GM18870 (cell line): Measurements from ENCODE around the gene ARHGEF16.

ENCODE experiments used
- ATAC-seq: cut with Tn5 transposase; IDR thresholded peaks from one replicate; pipeline ENCODE4 v1.9.1; 2021; ENCODE audit warnings: moderate library complexity; ENCODE audit not compliant: unreplicated experiment

ARHGEF16 gene

DNA sequence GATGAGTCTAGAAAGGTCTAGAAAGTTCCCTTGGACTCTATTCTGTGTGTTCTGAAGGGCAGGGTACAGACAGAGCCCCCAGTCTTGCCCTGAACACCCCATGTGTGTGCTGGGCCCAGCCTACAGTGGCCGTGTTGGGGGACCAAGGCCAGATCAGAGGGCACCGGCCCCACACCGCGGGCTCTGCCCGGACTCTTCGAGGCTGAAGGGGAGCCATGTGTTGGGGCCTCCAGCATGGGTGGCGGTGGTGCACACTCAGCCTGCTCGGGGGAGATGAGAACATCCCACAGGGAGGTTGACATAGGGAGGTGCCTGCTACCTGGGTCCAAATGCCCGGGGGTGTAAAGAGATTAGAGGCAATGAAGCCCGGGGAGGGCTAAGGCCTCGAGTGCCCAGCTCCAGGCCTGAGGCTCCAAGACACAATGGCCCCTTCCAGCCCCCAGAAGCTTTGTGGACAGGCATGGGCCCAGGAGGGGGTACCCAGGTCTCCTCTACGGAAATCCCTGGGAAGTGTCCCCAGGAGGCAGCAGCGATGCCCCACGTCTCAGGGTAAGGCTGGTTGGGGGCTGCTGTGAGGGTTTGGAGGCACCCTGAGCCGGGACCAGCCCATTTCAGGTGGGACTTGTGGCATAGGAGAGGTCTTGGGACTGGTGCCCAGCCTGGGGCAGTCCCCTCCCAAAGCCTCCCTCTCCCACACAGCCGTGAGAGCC, 12.1 kb downstream of the ARHGEF16 start:
- ATAC-seq = no peak

GRCh38 chr1:3467096-3468036, 12.9 kb downstream of the ARHGEF16 start:
- no peak for ATAC-seq

GRCh38 chr1:3468236-3469103, 14.0 kb downstream of the ARHGEF16 start:
- no peak for ATAC-seq

- ATAC-seq = no peak
Observed at GRCh38 chr1:3469104-3469848, 14.8 kb downstream of the ARHGEF16 start.

- no peak for ATAC-seq
Observed at GRCh38 chr1:3469849-3470649, 15.6 kb downstream of the ARHGEF16 start.

DNA sequence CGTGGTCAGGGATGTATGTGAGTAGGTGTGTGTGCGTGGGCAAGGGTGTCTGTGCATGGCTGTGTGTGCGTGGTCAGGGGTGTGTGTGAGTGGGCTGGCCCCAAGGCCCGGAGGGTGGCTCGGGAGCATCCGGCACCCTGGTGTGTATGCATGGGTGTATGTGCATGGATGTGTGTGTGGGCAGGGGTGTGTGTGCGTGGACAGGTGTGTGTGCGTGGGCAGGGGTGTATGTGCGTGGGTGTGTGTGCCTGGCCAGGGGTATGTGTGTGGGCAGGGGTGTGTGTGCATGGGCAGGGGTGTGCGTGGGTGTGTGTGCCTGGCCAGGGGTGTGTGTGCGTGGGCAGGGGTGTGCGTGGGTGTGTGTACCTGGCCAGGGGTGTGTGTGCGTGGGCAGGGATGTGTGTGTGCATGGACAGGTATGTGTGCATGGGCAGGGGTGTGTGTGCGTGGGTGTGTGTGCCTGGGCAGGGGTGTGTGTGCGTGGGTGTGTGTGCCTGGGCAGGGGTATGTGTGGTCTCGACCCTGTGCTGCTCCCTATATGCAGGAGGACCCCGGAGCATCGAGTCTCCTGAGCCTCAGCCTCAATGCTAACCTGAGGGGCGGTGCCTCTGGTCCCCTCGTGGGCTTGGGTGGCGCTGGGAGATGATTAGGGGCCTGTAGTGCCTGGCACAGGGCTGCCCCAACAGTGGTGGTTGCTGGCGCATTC, 16.3 kb downstream of the ARHGEF16 start:
- no peak for ATAC-seq

DNA sequence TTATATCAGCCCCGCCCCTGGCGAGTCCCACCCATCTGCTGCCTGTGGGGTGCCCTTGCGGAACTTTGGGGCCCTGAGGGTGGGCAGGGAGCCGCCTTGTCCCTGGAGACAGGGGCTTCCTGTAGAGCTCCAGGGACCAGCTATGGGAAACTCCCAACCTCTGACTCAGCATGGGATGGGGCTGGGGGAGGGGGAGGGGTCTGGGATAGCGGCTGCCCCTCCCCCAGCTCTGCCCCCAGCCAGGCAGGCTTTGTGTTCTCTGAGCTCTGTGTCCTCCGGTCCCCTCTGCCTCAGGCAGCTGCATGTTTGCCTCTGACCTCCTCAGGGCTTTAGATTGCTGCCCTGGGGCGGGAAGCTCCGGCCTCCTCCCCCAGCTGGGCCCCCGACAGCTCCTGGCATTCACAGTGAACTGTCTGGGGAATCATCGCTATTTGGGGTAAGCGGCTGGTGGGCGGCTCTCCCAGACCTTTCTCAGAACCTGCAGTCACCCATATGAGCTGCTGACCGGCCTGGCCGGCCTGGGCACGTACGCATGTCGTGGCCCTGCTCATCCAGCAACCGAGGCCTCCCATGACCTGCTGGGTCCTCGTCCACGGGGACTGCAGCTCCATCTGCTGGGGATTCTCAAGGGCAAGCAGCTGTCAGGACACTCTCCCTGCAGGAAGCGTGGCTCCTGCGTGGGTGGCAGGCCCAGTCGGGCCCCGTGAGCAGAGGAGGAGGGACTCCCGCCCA, 17.1 kb downstream of the ARHGEF16 start:
- ATAC-seq = no peak

- no peak for ATAC-seq
Observed at GRCh38 chr1:3472088-3472850, 17.8 kb downstream of the ARHGEF16 start.

DNA sequence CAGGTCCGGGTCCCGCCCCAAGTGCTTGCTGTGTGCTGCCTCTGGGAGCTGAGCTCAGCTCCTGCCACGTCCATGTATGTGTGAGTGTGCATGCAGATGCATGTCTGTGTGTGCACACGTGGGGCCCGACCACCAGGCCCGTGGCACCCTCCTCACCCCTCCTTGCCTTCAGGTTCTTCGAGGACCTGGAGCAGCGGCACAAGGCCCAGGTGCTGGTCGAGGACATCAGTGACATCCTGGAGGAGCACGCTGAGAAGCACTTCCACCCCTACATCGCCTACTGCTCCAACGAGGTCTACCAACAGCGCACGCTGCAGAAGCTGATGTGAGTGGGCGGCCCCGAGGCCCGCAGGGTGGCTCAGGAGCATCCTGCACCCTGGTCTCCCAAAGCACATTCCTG, 18.4 kb downstream of the ARHGEF16 start:
- no peak for ATAC-seq

- ATAC-seq = no peak
Observed at GRCh38 chr1:3473381-3473844, 18.9 kb downstream of the ARHGEF16 start.

GRCh38 chr1:3474016-3474415, 19.6 kb downstream of the ARHGEF16 start:
- ATAC-seq = no peak

DNA sequence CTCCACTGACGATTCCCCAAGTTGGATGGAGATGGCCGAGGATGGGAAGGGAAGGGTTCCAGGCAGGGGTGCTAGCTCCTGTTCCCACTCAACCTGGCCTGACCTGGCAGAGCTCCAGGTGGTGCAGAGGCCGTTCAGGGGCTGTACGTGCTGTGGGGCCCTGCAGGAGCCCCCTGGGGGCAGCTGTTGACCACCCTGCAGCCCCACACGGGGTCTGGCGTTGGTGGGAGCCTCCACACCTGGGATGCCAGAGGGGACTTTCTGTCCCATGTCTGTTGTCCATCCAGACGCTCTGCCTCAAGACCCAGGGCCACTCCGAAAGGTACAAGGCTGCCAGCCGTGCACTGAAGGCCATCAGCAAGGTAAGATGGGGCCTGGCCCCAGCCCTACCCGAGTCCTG, 20.0 kb downstream of the ARHGEF16 start:
- no peak for ATAC-seq

GRCh38 chr1:3475839-3476573, 21.5 kb downstream of the ARHGEF16 start:
- no peak for ATAC-seq

- ATAC-seq = no peak
Observed at GRCh38 chr1:3476666-3477065, 22.2 kb downstream of the ARHGEF16 start.

DNA sequence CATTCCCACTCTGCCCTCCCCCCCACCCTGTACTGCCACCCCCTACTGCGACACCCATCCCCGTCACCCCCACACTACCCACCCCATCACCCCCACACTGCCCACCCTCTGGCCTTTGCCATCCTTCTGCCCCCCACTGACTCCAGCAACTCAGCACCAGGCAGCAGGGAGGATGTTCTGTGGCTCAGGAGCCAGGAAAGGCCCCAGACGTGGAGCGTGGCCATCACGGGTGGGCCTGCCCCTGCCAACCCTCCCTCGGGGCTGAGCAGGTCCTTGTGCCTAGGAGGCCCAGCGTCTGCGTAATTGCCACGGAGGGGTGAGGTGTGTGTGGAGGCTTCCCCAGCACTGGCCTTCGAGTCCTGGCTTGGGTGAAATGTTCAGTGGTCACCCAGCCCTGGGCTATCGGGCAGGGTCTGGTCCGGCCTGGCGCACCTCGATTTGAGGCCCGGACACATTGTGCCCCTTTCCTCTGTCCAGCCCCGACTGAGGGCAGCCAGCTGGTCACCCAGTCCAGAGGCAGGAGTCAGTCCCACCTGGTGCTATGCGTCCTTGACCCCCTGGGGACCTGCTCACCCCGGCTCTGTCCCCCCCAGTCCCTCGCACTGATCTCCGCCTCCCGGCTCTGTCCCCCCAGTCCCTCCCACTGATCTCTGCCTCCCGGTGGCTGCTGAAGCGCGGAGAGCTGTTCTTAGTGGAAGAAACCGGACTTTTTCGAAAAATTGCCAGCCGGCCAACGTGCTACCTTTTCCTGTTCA, 23.0 kb downstream of the ARHGEF16 start:
- no peak for ATAC-seq

- no peak for ATAC-seq
Observed at GRCh38 chr1:3478187-3478586, 23.7 kb downstream of the ARHGEF16 start.
